Effector memory CD8-positive, alpha-beta T cell (primary cell): ENCODE data around the gene SDK1.

Source experiments
- ATAC-seq: fragments of 150-1000 bp; cut with Tn5 transposase; replicated peaks from 2 replicates; pipeline ENCODE4 v1.10.0; 2021; ENCODE audit warnings: mild to moderate bottlenecking, moderate library complexity
- DNase-seq, 3 experiments: peaks; one replicate each; pipeline ENCODE4 v3.0.0; 2021
- H3K27ac Mint-ChIP-seq, 2 donors: one replicate each; pipeline ENCODE4 v1.8.0; 2022; ENCODE audit warnings: mild to moderate bottlenecking in 2 of 2, mixed read lengths in 2 of 2, moderate library complexity in 2 of 2
- H3K27me3 Mint-ChIP-seq, 2 donors: one replicate each; pipeline ENCODE4 v1.8.0; 2022; ENCODE audit warnings: mixed read lengths in 2 of 2
- H3K36me3 Mint-ChIP-seq: one replicate; pipeline ENCODE4 v1.8.0; 2022; ENCODE audit warnings: mild to moderate bottlenecking, moderate library complexity, mixed read lengths; ENCODE audit not compliant: insufficient read depth
- H3K4me1 Mint-ChIP-seq, 2 donors: one replicate each; pipeline ENCODE4 v1.8.0; 2022; ENCODE audit warnings: low read depth in 2 of 2, mixed read lengths in 2 of 2
- H3K4me3 Mint-ChIP-seq, 2 donors: one replicate each; pipeline ENCODE4 v1.8.0; 2022; ENCODE audit warnings: mild to moderate bottlenecking in 2 of 2, mixed read lengths in 2 of 2, moderate library complexity in 2 of 2
- H3K9me3 Mint-ChIP-seq, 2 donors: one replicate each; pipeline ENCODE4 v1.8.0; 2022; ENCODE audit warnings: mixed read lengths in 2 of 2

SDK1 gene

DNA sequence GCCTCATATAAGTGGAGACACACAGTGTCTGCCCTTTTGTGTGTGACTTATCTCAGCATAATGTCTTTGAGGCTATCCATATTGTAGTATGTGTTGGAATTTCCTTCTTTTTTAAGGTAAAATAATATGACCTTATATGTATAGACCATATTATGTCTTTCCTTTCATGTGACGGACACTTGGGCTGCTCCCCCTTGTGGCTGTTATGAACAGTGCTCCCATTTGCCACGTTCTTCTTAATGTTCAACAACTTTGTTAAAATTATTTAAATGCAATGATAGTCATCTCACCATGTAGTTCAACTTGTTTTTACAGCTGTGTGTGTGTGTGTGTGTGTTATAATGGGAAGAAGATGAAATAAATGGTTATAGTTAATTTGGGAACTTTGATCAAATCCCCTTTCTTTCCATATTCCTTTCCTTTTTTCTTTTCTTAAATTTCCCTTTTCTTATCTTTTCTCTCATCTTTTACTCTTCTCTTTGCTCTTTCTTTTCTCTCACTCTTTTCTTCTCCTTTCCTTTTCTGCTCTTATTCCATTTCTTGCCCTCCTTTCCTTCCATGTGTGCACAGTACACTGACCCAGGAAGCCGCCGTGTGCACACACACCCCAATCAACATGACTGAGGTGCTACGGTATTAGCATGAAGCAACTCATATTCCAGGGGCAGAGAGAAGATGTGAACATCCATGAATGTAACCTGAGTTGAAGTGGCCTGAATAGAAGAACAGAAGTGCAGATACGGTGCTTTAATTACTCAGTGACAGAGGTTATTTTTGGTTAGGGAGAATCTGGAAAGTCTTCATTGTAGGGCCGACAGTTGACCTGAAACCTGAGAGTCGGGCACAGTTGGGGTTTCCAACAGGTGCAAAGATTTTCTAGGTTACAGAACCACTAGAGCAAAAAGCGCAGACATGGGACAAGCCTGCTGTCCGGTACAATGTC, 596.6 kb downstream of the SDK1 start:
- H3K4me3 Mint-ChIP-seq: no peak overlapping the region
- peak; percentile 16 to 35 (median 29) for DNase-seq

DNA sequence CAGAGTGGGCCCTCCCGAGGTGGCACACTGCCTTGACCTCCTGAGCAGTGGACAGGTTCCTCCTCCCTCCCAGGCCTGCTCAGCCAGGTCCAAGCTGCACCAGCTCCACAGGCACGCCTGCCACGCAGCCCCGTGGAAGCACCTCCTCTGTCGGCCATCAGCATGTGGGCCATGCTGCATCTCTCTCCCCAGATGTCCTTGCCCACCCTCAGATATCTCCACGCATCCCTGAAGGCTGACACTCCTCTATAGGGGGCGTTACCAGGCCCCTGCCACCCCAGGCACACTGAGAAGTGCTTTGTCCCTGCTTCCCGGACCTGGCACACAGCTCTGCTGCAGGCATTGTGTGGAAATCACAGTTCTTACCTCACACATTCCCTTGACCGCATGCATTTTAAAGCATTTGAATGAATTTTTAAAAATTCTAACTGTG, 598.5 kb downstream of the SDK1 start:
- Mint-ChIP-seq H3K4me3 (no peak overlapping the region), H3K27me3 (peaks cover 27 to 41% of the 10 kb centered on the region in 2 donors), H3K4me1 (no peaks in the 10 kb centered on the region), H3K36me3 (no peaks in the 10 kb centered on the region), H3K27ac (no peak overlapping the region), H3K9me3 (no peaks in the 10 kb centered on the region)
- ATAC-seq: no peak
- no peak for DNase-seq

More for the DNA sequence above, 596.6 kb downstream of the SDK1 start:
- H3K9me3 Mint-ChIP-seq: no peaks in the 10 kb centered on the region
- H3K36me3 Mint-ChIP-seq: no peaks in the 10 kb centered on the region
- no peaks in the 10 kb centered on the region for H3K4me1 Mint-ChIP-seq
- H3K27me3 Mint-ChIP-seq: peaks cover 36 to 51% of the 10 kb centered on the region in 2 donors
- no peak overlapping the region for H3K27ac Mint-ChIP-seq
- ATAC-seq: peak; percentile 52

- no peak for DNase-seq
- H3K36me3 Mint-ChIP-seq: no peaks in the 10 kb centered on the region
- H3K27ac Mint-ChIP-seq: no peak overlapping the region
- H3K4me3 Mint-ChIP-seq: no peak overlapping the region
- H3K4me1 Mint-ChIP-seq: no peaks in the 10 kb centered on the region
- ATAC-seq: no peak
- H3K9me3 Mint-ChIP-seq: no peaks in the 10 kb centered on the region
- peaks cover 40 to 76% of the 10 kb centered on the region in 2 donors for H3K27me3 Mint-ChIP-seq
Observed at GRCh38 chr7:3908153-3908552, 607.1 kb downstream of the SDK1 start.

DNA sequence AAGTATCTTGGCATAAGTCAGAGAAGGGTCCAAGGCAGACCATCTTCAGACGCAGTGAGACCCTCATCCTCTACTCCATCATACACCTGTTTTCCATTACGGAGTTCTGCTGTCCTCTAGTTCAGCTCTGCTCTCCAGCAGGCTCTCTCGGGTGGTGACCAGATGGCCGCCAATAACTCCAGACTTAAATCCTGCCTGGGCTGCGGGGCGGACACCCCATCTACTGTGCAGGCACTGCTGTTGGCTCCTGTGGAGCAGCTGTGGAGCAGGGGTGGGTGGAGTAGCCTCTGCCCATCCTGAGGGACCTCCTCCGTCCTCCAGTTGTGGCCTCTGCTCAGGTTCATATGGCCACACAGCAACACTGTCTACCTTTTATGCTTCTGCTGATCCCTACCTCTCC, 608.1 kb downstream of the SDK1 start:
- no peak for ATAC-seq
- peaks cover 44 to 80% of the 10 kb centered on the region in 2 donors for H3K27me3 Mint-ChIP-seq
- no peaks in the 10 kb centered on the region for H3K9me3 Mint-ChIP-seq
- no peak overlapping the region for H3K4me3 Mint-ChIP-seq
- H3K27ac Mint-ChIP-seq: no peak overlapping the region
- H3K36me3 Mint-ChIP-seq: no peaks in the 10 kb centered on the region
- DNase-seq: no peak
- H3K4me1 Mint-ChIP-seq: no peaks in the 10 kb centered on the region

- no peaks in the 10 kb centered on the region for H3K36me3 Mint-ChIP-seq
- peaks cover 53 to 82% of the 10 kb centered on the region in 2 donors for H3K27me3 Mint-ChIP-seq
- no peak overlapping the region for H3K4me3 Mint-ChIP-seq
- ATAC-seq (no peak), DNase-seq (no peak)
- no peak overlapping the region for H3K27ac Mint-ChIP-seq
- no peaks in the 10 kb centered on the region for H3K4me1 Mint-ChIP-seq
- H3K9me3 Mint-ChIP-seq: no peaks in the 10 kb centered on the region
Observed at GRCh38 chr7:3910054-3910453, 609.0 kb downstream of the SDK1 start.

DNA sequence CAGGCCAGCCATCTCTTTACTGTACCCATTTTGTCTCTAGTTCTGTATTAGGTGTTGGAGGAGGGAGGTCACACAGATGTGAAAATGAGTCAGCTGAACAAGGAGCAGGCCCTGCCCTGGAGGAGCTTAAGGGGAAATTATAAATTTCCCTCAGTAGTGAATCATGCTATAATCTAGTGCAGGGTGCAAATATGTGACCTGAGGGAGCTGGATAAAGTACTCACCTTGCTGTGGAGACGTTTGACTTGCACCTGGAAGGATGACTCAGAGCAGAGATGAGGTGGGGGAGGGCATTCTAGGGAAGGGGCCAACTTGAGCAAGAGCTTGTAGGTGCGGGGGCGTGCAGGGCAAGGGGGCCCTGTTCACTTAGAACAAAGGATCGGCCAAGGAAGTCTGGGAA, 610.6 kb downstream of the SDK1 start:
- H3K4me3 Mint-ChIP-seq: no peak overlapping the region
- no peaks in the 10 kb centered on the region for H3K9me3 Mint-ChIP-seq
- ATAC-seq (no peak), DNase-seq (no peak)
- no peak overlapping the region for H3K27ac Mint-ChIP-seq
- no peaks in the 10 kb centered on the region for H3K36me3 Mint-ChIP-seq
- peaks cover 44 to 77% of the 10 kb centered on the region in 2 donors for H3K27me3 Mint-ChIP-seq
- no peaks in the 10 kb centered on the region for H3K4me1 Mint-ChIP-seq

DNA sequence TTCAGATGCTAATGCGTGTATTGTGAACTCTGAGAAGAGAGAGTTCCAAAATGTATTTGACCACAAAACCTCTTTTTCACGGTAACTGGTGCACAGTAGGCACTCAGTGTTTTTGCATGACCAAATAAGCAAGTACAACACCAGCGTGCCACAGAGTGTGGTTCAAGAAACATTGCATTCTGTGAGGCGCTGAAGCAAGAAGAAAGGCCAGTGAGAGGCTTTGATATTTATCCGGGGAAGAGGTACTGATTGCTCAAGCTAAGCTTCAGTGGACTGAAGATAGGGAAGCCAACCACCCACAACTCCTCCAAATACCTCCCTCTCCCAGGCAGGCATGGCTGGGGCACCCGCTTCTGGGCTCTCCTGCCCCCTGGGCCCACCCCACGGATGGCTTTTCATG, 611.2 kb downstream of the SDK1 start:
- H3K9me3 Mint-ChIP-seq: no peaks in the 10 kb centered on the region
- H3K4me1 Mint-ChIP-seq: no peaks in the 10 kb centered on the region
- peaks cover 38 to 71% of the 10 kb centered on the region in 2 donors for H3K27me3 Mint-ChIP-seq
- DNase-seq (no peak), ATAC-seq (no peak)
- H3K36me3 Mint-ChIP-seq: no peaks in the 10 kb centered on the region
- H3K4me3 Mint-ChIP-seq: no peak overlapping the region
- H3K27ac Mint-ChIP-seq: no peak overlapping the region

GRCh38 chr7:3914051-3914775, 613.2 kb downstream of the SDK1 start:
- H3K36me3 Mint-ChIP-seq: no peaks in the 10 kb centered on the region
- no peaks in the 10 kb centered on the region for H3K9me3 Mint-ChIP-seq
- ATAC-seq: no peak
- no peak for DNase-seq
- H3K4me1 Mint-ChIP-seq: peaks cover 0 to 3% of the 10 kb centered on the region in 2 donors
- H3K4me3 Mint-ChIP-seq: no peak overlapping the region
- peaks cover 24 to 58% of the 10 kb centered on the region in 2 donors for H3K27me3 Mint-ChIP-seq
- no peak overlapping the region for H3K27ac Mint-ChIP-seq

DNA sequence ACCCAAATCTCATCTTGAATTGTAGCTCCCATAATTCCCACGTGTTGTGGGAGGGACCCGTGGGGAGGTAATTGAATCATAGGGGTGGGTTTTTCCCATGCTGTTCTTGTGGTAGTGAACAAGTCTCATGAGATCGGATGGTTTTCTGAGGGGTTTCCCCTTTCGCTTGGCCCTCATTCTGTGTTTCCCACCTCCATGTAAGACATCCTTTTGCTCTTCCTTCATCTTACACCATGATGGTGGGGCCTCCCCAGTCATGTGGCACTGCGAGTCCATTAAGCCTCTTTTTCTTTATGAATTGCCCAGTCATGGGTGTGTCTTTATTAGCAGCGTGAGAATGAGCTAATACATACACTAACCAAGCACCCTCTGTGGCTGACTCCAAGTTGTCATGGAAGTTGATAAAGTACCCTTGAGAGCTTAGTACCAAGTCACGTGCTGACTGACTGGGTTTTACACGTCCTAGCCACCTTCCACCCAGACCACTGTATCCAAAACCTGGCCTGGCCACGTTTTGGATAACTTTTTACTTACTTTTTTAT, 614.4 kb downstream of the SDK1 start:
- no peaks in the 10 kb centered on the region for H3K9me3 Mint-ChIP-seq
- no peak overlapping the region for H3K27ac Mint-ChIP-seq
- H3K27me3 Mint-ChIP-seq: peaks cover 32 to 64% of the 10 kb centered on the region in 2 donors
- H3K4me3 Mint-ChIP-seq: no peak overlapping the region
- H3K36me3 Mint-ChIP-seq: no peaks in the 10 kb centered on the region
- DNase-seq (no peak), ATAC-seq (no peak)
- H3K4me1 Mint-ChIP-seq: peaks cover 0 to 3% of the 10 kb centered on the region in 2 donors

- Mint-ChIP-seq H3K27ac (no peak overlapping the region), H3K9me3 (no peaks in the 10 kb centered on the region), H3K36me3 (no peaks in the 10 kb centered on the region), H3K4me3 (no peak overlapping the region), H3K4me1 (peaks cover 0 to 3% of the 10 kb centered on the region in 2 donors), H3K27me3 (peaks cover 31 to 62% of the 10 kb centered on the region in 2 donors)
- ATAC-seq: no peak
- no peak for DNase-seq
Observed at GRCh38 chr7:3916146-3916545, 615.1 kb downstream of the SDK1 start.

DNA sequence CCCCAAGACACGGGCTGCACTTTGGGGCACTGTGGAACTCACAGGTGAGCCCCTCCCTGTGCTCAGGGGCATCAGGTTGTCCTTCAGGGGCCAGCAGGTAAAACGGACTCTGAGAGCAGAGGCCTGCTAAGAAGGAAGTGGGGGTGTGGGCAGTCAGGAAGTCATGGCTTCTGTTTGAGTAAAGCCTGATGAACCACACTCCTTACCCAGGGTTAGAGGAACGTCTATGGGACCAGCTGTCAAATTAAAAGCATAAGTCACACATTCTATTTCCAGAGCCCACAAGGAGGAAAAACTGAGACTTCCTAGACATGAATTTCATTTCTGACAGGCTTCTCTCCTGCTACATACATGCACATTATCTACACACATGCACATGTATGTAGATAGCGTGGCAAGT, 616.4 kb downstream of the SDK1 start:
- Mint-ChIP-seq H3K4me1 (peaks cover 0 to 3% of the 10 kb centered on the region in 2 donors), H3K9me3 (no peaks in the 10 kb centered on the region), H3K4me3 (no peak overlapping the region), H3K27ac (no peak overlapping the region), H3K36me3 (no peaks in the 10 kb centered on the region), H3K27me3 (peaks cover 32 to 52% of the 10 kb centered on the region in 2 donors)
- ATAC-seq: no peak
- DNase-seq: no peak

DNA sequence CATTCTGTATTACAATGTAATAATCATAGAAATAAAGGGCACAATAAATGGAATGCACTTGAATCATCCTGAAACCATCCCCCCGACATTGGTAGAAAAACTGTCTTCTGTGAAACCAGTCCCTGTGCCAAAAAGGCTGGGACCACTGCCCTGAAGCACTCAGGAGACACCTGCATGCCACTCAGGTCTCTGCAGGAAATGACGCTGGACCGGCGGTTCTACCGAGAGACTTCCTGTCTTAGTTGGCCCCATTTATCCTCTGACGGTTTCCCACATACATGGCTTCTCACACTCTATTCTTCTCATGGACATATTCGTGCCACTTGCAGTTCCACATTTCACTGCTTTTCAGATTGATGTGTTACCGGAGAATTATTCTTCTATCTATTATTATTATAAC, 617.5 kb downstream of the SDK1 start:
- Mint-ChIP-seq H3K4me3 (no peak overlapping the region), H3K27ac (no peak overlapping the region), H3K27me3 (peaks cover 36 to 54% of the 10 kb centered on the region in 2 donors), H3K9me3 (no peaks in the 10 kb centered on the region), H3K4me1 (peaks cover 0 to 3% of the 10 kb centered on the region in 2 donors), H3K36me3 (no peaks in the 10 kb centered on the region)
- ATAC-seq (no peak), DNase-seq (no peak)

DNA sequence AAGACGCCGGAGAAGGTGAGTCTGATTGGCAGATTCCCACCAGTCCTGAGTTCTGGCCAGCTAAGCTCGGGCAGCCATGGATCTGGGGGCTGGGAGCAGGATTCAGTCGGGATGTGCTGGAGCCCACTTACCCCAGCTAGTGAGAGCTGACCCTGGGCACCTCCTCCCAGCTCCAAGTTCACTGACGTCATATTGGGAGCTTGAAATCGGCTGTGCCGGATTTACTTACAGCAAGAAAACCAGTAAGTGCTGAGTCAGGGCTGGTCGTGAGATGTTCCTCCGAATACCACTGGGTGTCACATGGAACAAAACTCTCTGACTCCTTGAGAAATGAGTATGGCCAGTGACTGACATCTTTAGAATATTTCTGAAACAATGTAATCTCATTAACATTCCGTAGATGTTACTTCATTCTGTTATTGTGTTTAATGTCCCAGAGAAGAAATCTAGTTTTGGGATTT, 621.2 kb downstream of the SDK1 start:
- Mint-ChIP-seq H3K4me3 (no peak overlapping the region), H3K36me3 (no peaks in the 10 kb centered on the region), H3K27ac (no peak overlapping the region), H3K27me3 (peaks cover 35 to 59% of the 10 kb centered on the region in 2 donors), H3K4me1 (peaks cover 0 to 3% of the 10 kb centered on the region in 2 donors), H3K9me3 (no peaks in the 10 kb centered on the region)
- DNase-seq (no peak), ATAC-seq (no peak)
